22Rv1 (cell line): ENCODE measurements around the gene WWOX.

ENCODE experiments used
- H3K27ac ChIP-seq: fragments of 450-650 bp; 2 replicates; pipeline ENCODE4 v1.5.1; 2017
- CTCF ChIP-seq: fragments of 450-650 bp; IDR thresholded peaks from 2 replicates; pipeline ENCODE4 v1.5.1; 2017; ENCODE audit warnings: mild to moderate bottlenecking
- ZFX ChIP-seq: fragments of 450-650 bp; IDR thresholded peaks from 2 replicates; pipeline ENCODE4 v1.6.1; 2017; ENCODE audit warnings: antibody characterized with exemption, borderline replicate concordance

WWOX gene

GRCh38 chr16:78822509-78822908, 723.1 kb downstream of the WWOX start:
- TF ChIP-seq CTCF (no peak), ZFX (no peak)
- H3K27ac ChIP-seq, result no peak overlapping the region

- H3K27ac ChIP-seq, result no peak overlapping the region
- no peak for TF ChIP-seq CTCF
- TF ChIP-seq ZFX, result no peak
These were observed 723.6 kb downstream of the WWOX start for GRCh38 chr16:78823027-78823426.

GRCh38 chr16:78829280-78829679, 729.8 kb downstream of the WWOX start:
- H3K27ac ChIP-seq, result no peak overlapping the region
- TF ChIP-seq ZFX (no peak), CTCF (no peak)

GRCh38 chr16:78830599-78830998, 731.1 kb downstream of the WWOX start:
- TF ChIP-seq CTCF (no peak), ZFX (no peak)
- no peak overlapping the region for H3K27ac ChIP-seq

GRCh38 chr16:78832100-78832499, 732.6 kb downstream of the WWOX start:
- no peak for TF ChIP-seq ZFX
- TF ChIP-seq CTCF, result no peak
- no peak overlapping the region for H3K27ac ChIP-seq

GRCh38 chr16:78836802-78837491, 737.5 kb downstream of the WWOX start:
- H3K27ac ChIP-seq, result no peak overlapping the region
- TF ChIP-seq CTCF, result no peak
- TF ChIP-seq ZFX, result no peak

GRCh38 chr16:78837706-78838105, 738.3 kb downstream of the WWOX start:
- H3K27ac ChIP-seq, result no peak overlapping the region
- no peak for TF ChIP-seq ZFX

- TF ChIP-seq ZFX (no peak), CTCF (no peak)
These were observed 738.8 kb downstream of the WWOX start for GRCh38 chr16:78838276-78838675.

More at GRCh38 chr16:78838276-78838675, 738.8 kb downstream of the WWOX start:
- no peak overlapping the region for H3K27ac ChIP-seq
